ENCODE results near the gene ANKRD13B.

Gene ANKRD13B

DNA sequence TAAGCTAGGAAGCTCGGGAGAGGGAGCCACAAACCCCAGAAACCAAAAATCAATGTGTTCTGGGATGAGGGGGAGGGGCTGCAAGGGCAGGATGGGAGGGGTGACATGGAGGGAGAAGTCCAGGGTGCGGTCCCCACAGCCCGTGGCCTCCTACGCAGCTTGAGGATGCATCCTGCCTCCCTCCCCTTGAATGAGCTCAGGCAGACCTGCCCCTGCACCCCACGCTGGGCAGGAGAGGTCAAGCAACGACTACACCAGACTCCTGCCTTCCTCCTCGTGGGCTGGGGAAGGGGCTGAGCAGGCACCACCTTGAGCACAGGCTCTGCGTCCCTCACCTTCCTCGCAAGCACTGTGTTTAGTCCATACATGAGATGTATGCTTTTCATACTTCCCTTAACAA lies 3.9 kb downstream of the ANKRD13B start:
- no peak for DNase-seq

DNA sequence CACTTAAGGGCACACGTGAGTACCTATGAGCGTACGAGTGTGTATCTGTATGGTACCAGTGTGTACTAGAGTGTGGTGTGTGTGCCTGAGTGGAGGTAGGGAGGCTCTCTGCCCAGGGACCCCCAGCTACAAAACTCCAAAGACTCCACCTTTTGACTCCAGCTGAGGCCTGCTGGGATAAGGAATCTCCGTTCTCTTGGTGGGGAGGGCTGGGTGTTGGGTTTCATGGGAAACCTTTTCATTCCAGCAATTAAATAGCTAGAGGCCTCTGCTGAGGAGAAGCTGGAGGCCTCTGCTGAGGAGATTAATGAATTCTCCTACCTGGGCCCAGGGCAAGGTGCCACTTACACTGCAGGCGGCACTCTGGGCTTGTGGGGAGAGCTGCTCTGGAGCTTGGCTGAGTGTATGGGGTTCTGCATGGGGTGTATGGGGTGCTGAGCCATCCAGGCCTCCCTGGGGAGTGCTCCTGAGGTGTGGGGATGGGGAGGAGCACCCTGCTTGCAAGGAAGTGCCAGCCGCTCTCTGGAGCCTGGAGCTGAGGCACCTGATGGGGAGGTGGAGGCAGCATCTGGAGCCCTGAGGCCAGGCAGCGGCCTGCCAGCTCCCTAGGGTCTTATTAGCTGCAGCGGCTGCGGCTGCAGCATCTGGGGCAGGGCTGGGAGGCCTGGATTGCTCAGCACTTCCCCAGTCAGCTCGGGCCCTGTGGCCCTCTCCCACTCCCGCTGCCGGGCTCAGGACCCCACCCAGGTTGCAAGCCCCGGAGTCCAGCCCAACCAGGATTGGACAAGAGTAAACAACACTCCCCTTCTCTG lies 4.6 kb downstream of the ANKRD13B start:
- DNase-seq = no peak

DNA sequence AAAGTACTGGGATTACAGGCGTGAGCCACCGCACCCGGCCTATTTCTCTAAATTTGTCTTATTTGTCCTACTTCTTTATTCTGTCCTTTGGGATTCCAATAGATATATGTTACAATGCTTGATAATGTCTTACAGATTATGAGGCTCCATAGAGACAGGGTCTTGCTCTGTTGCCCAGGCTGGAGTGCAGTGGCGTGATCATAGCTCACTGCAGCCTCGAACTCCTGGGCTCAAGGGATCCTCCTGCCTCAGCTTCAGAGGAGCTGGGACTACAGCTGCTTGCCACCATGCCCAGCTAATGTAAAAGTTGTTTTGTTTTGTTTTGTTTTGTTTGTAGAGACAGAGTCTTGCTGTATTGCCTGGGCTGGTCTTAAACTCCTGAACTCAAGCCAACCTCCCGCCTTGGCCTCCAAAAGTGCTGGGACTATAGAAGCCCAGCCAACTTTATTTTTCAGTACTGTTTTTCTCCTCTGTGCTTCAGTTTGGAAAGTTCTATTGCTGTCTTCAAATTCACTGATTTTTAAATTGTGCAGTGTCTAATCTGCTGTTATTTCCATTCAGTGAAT lies 10.3 kb downstream of the ANKRD13B start:
- no peak for DNase-seq

DNA sequence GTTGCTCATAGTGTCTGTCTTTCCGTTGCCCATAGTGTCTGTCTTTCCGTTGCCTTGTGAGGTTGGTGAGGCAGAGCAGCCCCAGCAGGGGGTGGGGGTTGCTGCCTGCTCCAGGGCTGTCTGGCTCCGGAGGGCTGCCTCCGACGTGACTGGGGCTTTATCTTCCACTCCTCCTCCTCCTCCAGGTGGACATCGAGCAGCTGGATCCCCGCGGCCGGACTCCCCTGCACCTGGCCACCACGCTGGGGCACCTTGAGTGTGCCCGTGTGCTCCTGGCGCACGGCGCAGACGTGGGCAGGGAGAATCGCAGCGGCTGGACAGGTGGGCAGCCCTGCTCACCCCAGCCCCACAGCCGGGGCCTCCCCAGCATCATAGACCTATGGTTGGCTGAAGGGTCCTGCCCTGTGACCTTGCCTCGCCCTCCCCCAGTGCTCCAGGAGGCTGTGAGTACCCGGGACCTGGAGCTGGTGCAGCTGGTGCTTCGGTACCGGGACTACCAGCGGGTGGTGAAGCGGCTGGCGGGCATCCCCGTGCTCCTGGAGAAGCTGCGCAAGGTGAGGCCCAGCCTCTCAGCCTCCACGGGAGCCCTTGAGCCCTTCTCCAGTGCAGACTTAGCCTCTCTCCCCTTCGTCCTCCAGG lies 14.7 kb downstream of the ANKRD13B start:
- DNase-seq = no peak

DNA sequence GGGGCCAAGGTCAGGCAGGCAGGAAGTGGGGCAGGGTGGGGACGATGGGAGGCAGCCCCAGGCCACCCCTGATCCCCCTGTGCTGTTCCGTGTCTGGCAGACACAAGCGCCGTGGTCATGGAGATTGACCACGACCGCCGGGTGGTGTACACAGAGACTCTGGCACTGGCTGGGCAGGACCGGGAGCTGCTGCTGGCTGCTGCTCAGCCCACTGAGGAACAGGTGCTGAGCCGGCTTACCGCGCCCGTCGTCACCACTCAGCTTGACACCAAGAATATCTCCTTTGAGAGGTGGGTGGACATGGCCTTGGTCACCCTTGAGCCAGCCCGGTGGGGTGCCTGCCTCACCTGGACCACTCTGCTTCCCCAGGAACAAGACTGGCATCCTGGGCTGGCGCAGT lies 16.1 kb downstream of the ANKRD13B start:
- DNase-seq = no peak

DNA sequence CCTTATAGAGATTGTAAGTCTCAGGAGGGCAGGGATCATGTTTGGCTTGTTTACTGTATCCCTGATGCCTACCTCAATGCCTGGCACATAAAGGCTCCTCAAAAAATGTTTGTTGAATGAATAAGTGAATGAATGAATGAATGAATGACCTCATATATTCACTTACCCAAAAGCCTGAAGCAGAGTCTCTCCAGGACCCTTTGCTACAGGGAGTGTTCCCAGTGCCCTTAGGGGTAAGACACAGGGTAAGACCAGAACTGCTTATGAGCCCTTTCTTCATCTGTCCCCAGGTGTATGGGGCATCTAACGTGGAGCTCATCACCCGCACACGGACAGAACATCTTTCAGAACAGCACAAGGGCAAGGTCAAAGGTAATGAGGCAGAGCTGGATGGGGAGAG lies 17.5 kb downstream of the ANKRD13B start:
- DNase-seq = no peak

DNA sequence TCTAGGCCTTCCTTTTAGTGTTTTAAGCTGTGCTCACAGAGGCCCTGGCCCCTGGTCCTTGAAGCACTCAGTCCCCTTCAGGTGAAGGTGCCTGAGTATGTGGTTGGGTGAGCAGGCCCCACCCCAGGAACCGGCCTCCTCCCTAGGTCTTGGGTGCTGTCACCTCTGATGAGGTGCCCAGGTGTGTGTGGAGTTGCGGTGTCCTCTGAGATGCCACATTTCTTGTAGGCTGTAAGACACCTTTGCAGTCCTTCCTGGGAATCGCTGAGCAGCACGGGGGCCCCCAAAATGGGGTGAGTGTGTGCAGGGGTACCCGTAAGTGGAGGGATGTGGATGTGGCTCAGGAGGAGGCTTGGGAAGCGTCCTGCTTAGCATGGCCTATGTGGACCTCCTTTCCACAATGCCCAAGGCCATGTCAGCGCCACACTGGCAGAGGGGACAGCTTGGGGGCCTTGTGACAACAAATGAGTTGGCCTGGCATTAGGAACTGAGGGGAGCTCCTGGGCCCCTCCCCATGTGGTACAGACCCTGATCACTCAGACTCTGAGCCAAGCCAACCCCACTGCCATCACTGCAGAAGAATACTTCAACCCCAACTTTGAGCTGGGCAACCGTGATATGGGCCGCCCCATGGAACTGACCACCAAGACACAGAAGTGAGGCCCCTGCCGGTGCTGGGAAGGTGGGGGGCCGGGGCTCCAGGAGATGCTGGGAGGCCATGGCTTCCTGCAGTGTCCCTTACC lies 18.6 kb downstream of the ANKRD13B start:
- DNase-seq = no peak

DNA sequence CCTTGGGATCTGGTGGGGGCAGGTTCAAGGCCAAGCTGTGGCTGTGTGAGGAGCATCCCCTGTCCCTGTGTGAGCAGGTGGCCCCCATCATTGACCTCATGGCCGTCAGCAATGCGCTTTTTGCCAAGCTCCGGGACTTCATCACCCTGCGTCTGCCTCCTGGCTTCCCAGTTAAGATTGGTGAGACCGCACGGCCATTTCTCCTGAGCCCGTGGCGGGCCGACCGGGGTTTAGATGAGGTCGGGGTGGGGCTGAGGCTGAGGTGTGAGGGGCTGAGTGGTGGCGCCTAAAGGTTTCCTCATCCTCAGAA lies 19.1 kb downstream of the ANKRD13B start:
- DNase-seq = no peak

DNA sequence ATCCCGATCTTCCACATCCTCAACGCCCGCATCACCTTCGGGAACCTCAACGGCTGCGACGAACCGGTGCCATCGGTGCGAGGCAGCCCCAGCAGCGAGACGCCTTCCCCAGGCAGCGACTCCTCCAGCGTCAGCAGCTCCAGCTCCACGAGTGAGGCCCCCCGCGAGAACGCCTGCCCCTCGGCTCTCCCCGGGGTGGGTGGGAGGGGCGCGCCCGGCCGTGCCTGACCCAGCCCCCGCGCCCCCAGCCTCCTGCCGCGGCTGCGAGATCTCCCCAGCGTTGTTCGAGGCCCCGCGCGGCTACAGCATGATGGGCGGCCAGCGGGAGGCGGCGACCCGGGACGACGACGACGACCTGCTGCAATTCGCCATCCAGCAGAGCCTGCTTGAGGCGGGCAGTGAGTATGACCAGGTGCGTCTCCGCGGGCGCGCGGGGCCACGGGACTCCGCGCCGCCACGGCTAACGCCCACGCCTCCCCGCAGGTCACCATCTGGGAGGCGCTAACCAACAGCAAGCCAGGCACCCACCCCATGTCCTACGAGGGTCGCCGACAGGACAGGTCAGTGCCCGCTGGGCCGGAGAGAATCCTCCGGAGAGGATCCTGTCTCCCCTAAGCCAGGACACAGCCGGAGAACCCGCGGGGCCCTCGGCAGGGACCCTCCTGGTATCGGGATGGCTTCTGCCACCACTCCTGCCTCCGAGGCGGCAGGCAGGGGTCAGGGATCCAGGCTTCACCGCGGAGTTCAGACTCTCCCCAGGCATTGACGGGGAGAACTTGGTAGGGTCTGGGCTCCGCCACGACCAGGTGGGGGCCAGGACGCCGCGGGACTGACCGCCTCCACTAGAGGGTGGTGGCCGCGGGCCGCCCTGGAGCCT lies 19.7 kb downstream of the ANKRD13B start:
- no peak for DNase-seq

DNA sequence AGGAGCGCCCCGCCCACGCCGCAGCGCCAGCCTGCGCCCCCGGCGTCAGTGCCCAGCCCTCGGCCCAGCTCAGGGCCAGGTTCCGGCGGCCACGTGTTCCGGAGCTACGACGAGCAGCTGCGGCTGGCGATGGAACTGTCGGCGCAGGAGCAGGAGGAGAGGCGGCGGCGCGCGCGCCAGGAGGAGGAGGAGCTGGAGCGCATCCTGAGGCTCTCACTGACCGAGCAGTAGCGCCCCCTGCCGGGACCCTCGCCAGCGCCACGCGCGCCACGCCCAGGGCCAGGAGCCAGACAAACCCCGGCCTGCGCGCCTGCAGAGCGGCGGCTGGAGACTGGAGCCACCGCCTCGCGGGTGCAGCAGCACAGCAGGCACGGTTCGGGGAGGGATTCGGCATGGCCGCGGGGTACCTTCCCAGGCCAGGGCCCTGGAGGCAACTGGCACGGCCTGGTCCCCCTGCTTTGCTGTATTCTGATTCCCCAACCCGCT lies 20.5 kb downstream of the ANKRD13B start:
- no peak for DNase-seq

DNA sequence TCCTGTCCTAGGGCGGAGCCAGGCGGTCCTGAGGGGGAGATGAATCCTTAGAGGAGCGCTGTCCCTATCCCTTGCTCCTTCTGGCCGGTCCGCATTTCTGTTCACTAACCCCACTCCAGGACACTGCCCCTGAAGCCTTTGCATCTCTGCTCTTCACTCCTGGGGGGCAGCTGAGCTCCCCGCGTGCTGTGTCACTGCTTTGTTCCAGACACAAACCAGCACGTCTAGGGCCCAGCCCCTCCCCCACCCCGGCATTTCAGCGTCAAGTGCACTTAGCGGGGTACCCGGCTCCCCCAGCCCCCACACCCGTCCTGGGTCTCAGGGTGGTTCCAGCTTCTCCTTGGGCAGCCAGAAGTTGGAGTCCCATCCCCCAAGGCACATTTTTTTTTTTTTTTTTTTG lies 20.9 kb downstream of the ANKRD13B start:
- DNase-seq = no peak

DNA sequence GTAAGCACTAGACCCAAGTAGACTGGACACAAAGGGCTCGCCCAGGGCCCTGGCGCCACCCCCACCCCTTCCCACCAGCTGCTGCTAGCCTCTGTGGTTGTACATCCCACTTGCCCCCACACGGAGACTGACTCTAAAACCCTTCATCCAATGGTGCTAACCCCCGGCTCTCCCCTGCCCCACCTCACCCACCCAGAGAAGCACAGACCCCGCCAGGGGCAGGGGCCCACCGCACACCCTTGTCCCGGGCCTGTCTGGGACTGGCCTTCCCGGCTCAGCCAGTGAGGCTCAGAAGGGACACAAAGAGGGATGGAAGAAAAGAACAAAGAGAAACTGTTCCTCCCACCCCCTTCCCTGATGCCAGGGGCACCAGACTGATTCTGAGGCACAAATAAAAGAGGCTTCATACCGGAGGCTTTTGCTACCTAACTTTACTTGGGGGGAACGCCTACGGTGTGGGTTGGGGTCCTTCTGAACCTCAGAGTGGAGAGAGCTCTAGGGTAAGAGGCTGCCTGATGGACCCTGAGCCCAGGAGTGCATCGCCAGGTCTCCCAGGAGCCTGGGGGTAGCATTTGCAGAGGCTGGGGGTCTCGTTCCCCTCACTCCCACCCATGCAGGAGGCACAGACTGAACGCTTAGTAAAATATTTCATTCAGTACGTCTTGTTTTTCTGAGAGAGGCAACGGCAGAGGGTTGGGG lies 21.6 kb downstream of the ANKRD13B start:
- no peak for DNase-seq

DNA sequence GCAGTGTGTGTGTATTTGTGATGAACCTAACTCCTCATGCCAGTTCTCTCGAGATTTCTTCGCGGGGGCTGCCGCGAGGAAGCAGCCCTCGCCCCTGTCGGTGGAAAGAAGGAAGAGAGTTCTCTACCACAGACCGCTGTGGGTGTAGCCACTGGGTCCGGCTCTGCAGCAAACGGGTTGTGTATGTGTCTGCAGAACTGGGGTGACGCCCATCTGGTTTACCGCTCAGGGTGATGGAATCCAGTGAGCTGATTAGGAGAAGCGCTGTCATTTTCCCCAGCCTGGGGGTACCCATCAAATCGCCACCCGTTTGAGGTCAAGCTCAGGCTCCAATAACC lies 22.1 kb downstream of the ANKRD13B start:
- DNase-seq = no peak

DNA sequence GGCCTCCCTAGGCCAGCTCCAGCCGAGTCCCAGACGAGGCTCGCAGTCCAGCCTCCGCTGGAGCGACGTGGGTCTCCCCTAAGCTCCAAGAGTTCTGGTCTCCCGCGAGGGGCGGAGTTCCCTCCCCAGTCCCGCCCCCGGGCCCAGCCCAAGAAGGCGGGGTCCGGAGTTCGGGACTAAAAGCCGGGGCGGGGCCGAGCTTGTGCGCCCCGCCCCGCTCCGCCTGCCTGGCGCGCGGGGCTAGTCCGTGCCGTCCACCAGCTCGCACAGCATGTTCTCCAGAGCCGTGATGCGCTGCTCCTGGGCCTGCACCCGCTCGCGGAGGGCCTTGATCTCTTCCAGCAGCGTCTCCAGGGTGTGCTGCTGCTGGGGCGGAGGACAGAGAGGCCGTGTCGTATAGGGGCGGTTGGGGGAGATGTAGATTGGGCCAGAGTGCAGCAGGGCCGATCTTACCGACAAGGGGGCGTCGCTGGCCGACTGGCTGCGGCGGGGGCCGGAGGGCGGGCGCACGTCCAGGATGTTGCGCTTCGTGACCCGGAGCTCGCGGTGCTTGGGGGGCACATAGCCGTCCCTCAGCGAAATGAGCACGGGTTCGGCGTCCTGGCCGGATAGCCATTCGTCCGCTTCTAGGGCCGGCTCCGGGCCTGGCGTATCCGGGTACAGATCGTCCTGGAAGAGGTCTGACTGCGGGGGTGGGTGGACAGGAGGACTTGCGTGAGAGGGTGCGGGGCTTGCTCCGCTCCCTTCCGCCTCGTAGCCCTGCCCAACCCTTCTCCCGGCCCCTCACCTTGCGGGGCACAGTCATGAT lies 22.8 kb downstream of the ANKRD13B start:
- peak; percentile 72 for DNase-seq

DNA sequence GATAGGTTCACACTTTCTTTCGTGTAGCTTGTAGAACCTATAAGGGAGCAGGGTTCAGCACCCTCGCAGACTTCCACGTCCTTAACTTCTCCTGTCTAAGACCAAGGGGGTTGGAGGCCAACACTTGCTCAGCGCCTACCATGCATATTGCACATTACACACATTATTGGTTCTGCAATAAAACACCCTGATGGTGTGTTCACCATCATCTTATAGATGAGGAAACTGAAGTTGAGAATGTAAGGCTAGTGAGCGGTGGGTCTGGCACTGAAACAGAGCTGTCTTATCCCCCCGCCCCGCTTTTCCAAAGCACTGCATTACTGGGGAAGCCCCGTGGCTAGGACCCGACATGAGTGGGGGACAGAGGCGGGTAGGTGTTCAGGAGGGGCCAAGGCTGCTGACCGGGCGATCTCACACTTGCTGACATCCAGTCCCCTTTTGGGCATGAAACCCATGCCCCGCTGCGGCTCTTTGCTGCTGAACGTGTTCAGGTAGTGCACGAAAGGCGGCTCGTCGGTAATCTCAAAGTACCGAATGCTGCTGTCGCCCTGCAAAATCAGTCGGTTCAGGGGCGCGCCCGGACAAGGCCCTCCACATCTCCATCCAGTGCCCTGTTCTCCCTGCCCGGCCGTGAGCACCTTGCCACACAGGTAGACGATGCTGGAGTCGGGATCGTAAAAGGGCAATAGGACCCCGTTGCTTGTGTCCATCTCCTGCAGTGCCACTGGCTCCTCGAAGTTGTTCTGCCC lies 23.5 kb downstream of the ANKRD13B start:
- no peak for DNase-seq

DNA sequence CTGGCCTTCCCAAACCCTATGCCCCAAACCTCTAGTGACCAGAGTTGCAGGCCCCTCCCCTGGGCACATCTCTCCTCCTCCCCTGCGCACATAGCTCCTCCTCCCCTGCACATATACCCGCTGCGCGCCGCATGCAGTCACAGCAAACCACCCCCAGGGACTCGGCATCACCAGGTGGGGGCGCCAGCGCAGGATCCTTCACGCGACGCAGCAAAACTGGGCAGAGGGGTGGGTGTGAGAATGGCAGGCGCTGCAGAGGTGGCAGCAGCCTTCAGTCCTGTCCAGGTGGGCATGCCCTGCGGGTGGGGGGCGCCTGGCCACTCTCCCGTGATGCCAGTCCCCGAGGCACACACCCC lies 24.2 kb downstream of the ANKRD13B start:
- DNase-seq = peak; percentile 75

DNA sequence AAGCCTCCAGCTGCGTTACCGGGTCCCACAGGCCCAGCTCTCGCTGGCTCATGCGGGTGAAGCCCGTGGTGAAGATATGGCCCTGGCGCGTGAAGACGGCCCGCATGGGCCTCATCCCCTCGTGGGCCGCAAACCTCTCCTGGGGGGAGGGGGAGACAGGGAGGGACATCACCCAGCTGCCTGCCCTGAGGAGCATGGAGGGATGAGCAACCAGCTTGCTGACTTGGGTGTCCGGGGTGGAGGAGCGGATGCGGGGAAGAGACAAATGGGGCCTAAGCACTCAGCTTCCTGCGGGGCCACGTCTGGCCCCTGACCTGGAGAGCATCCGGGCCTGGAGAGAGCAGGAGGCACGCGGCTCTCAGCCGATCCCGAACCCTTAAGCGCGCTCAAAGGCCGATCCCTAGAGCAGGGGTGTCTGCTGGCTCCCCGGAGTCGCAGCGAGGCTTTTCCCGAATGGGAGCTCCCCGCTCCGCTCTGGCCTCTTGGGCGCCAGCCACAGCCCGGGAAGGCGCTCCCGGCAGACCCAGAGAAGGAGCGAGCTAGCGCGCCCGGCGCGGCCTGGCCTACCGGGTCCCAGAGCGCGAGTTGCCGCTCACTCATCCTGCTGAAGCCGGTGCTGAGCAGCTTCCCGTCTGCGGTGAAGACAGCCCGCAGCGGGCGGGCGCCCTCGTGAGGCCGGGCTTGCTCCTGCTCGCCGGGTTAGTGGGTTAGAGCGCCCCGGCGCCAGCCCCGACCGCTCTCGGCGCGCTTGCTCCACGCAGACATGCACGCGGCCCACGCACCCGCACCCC lies 24.7 kb downstream of the ANKRD13B start:
- peak; percentile 53 for DNase-seq

DNA sequence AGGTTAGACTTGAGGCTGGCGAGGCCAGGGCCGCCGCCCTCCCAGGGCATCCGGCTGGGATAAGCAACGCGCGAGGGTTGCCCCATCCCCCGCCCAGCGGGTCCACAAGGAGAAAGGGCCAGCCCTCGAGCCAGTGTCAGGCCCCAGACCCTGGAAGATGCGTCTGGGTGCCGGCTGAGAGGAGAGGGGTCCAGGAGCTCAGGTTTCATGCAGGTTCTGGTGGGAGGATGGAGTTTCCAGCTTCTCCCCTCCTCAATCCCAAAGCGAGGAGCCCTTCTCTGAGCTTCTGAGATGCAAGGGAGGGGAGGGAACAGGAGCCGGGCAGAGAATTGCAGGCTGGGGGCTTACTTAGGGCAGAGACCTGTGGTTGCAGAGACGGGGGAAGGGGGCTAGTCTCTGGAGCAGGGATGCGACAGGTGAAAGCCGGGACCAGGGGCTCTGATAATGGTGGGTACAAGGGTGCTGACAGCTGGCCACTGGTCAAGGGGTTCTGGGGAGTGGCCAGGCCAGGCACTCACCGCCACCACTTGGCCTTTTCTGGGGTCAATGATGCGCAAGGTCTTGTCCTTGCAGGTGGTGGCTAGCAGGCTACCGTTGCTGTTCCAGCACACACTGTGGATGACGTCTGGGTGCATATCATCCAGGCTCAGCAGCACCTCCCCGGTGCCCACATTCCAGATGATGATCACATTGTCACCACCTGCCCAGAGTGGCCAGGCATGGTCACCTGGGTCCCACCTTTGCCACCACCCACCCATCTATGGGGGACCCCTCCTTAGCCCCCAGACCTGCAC lies 25.5 kb downstream of the ANKRD13B start:
- DNase-seq = no peak

DNA sequence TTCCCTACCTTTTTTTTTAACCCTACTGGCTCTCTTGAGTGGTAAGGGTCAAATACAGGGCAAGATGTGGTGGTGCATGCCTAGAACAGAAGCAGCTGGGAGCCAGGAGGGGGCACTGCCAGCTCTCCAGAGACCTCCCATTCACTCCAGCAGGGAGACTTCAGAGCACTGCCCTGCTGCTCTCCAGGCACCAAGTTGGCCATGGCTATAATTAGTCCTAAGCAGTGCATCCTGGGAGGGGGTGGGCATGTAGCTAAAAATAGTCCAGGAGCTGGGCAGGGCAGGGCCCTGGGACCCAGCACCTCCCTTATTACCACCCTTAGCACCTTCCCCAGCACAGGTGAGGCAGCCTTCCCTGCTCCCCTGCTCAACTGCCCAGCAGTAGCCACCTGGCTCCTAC lies 26.3 kb downstream of the ANKRD13B start:
- peak; percentile 34 for DNase-seq
